ENCODE measurements around the gene DIAPH2.

- TF ChIP-seq POLR2A (IDR thresholded peaks at IDR 0.05; ENCODE audit: low read depth, low read length) (no peak), POLR2AphosphoS5 (IDR thresholded peaks at IDR 0.05; ENCODE audit: low read depth, low read length) (no peak), POU2F2 (IDR thresholded peaks at IDR 0.05; ENCODE audit: low read depth, low read length) (no peak)
Measured at GRCh38 chrX:97563531-97564133, 879.0 kb downstream of the DIAPH2 start.

Measured in GM12891 (cell line).